ENCODE results near the gene DGKH.

DGKH gene

DNA sequence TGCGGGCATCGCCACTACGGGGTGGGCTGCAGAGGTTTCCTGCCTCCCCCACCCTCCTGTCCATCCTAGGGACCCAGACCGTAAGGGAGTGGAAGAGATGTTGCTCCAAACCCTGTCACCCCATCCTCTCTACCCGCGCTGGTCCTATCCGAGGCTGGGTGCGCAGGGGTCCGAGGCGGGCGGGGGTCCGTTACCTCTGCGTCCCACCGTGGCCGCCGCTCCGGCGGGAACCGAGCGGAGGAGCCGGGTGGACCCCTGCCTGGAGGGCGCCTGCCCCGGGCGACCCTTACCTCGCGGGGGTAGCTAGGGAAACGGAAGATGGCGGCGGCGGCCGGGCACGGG is at the start of gene DGKH:
Gene DGKH (plus strand): TSS at position 307 of the 342 bp plus-strand sequence. CDS start 126 bp downstream, outside the sequence.
- no peak for DNase-seq

GRCh38 chr13:42000846-42001245 is 47.6 kb upstream of the DGKH start:
- no peak for DNase-seq

- DNase-seq, result no peak
These were observed 46.9 kb upstream of the DGKH start for GRCh38 chr13:42001580-42001979.

DNA sequence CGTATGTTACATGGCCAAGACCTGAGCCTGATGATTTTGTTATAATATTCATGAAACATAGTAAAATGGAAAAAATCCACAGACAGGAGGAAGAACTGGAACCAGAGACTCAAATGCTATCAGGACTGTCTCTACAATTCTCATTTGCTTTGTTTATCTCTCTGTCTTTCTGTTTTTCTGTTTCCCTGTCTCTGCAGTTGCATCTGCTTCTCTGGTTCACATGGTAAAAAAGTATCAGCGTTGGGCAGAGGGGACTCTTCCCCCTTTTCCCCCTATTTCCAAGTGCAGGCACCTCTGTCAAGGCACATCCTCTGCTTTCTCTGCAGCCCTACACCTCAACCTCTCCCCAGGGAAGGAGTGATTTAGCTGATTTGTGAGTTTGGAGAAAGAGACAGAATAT is 46.4 kb upstream of the DGKH start:
- no peak for DNase-seq

DNA sequence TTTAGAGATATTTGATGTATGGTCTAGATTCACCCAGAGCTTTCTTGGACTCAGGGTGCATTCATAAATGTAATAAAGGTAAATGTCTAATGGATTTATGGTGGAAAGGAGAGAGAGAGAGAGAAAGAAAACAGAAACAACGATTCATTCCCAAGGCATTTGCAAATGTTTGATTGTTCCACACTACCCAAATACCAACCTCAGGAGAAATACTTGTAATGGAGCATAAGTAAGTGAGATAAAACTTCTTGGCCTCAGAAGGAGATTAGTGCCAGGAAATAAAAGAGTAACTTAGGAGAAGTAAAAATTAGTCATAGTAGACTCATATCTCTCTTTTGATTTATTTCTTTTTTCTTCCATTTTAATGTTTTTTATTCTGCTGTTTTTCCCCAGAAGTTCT is 40.6 kb upstream of the DGKH start:
- DNase-seq, result no peak

GRCh38 chr13:42009057-42009456 is 39.4 kb upstream of the DGKH start:
- DNase-seq, result no peak

GRCh38 chr13:42011601-42012350 is 36.7 kb upstream of the DGKH start:
- DNase-seq, result no peak

DNA sequence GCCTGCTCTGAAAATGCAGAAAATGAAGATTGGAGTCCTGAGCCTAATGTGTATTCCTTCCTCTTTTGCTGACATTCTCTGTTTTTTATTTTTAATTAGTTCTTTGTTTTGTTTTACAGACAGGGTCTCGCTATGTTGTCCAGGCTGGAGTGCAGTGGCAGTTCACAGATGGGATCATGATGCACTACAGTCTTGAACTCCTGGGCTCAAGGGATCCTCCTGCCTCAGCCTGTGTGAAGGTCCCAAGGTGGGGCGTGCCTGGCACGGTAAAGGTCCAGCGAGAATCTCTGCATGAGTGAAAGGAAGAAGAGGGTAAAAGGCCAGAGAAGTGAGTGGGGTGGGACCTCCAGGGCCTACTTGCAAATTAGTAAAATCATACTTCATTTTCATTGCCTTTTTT is 34.3 kb upstream of the DGKH start:
- DNase-seq, result no peak

DNA sequence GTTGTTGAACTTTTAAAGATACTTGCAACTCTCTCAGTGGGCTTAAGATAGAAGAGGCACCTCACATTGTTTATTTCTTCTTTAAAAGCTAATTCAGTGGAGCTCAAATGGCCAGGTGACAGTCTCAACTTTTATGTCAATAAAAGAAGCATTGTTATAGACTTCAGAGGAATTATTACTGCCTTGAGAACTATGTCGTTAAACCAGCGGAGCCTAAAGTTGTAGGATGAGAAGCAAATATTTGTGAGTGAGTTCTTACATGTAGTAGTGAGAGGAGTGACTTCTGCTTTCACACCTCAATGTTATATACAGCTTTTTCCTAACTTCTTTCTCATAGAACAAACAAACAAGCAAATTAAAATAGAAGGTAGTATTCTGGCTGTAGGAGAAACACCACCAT is 31.2 kb upstream of the DGKH start:
- no peak for DNase-seq

DNA sequence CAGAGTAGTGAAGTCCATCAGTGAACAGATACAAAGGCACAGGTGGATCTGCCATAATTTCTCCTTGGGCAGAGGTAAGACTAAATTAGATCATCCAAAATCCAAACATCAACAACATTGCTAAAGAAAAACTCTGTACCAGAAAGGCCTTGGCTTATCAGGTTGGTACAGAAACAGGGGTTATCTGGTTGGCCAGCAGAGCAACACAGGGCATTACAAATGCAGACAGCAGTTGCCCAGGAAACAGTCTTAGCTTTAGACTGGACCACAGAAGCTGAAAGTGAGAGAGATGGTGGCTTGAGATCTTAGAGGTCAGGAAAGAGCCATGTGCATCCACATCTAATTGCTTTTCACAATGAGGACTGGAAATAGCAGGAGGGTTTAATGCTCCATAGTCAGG is 26.6 kb upstream of the DGKH start:
- DNase-seq, result no peak

DNA sequence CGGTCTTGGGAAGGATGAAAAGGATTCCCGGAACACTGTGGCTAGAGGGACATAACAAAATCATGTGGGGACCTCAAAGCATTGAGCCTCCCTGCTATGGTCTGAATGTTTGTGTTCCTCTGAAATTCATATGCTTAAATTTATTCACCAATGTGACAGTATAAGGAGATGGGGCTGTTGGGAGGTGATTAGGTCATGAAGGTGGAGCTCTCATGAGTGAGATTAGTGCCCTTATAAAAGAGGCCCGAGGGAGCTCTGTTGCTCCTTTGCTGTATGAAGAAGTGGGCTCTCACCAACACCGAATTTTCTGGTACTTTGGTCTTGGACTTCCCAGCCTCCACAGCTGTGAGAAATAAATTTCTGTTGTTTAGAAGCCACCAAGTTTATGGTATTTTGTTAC is 26.1 kb upstream of the DGKH start:
- no peak for DNase-seq

DNA sequence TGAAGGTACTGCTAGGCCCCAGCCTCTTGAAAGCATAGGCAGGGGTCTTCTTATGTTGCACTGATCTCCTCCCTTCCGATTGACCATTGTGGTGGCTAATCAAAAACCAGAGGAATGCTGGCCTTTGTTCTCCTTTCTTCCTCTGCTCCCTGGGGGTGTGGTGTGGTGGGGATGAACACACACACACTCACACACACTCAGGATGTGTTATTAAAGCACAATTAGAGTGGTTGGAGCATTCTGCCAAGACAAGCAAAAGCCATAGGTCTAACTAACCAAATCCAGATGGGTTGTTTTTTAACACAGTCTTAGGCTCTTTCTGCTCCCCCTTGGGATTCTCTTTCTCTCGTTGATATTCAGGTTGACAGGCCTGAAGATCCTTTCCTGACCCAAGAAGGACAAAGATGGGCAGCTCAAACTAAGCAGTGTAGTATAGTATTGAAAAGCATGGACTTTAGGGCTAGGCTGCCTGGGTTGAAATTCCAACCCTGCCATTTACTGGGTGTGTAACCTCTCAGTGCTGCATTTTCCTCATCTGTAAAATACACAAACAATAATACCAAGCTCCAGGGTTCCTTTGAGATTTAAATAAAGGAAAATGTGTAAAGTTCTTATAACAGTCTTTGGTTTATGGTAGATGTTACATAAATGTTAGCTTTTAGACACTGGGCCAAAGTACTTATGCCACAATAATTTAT is 25.5 kb upstream of the DGKH start:
- no peak for DNase-seq

DNA sequence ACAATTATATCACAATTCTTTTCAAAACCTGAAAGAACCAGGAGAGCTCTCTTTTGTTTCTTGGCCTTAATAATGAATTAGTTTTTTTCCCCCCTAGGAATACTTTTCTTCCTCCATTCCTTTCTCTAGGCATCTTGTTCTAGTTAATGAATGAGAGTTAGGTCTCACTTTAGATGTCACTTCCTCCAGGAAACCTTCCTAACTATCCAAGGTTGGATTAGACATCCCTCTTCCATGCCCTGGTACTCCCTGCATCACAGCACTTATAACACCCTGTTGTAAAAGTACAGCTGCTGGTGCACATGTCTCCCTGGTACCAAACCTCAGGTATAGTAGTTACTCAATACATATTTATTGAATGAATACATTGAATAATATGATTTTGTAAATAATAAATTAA is 21.2 kb upstream of the DGKH start:
- no peak for DNase-seq

- no peak for DNase-seq
These were observed 20.2 kb upstream of the DGKH start for GRCh38 chr13:42028113-42028799.

DNA sequence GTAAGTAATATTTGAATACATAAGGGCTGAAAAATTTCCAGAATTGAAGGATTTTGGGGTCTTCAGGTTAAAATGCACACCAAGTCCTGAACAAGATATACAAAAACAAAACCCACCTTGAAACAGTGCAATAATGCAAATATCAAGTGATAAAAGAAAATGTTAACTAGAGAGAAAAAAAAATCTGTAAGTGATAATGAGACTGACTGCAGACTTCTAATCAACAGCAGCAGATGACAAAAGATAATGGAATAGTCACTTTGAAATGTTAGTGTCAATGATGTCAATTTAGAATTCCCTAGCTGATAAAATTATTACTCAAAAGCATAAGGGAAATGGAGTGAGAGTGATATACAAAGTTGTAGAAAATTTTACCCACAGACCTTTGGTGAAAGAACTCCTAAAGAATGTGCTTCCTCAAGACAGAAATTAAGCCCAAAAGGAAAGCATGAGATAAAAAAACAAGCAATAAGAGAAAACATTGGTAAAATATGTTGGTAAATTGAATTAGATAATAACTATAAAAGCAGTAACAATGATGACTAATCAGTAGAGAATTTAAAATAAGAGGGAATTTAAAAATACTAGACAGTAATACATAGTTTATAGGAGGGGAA is 12.4 kb upstream of the DGKH start:
- no peak for DNase-seq

GRCh38 chr13:42036711-42037110 is 11.7 kb upstream of the DGKH start:
- no peak for DNase-seq

- DNase-seq, result no peak
These were observed 9.6 kb upstream of the DGKH start for GRCh38 chr13:42038661-42039456.

DNA sequence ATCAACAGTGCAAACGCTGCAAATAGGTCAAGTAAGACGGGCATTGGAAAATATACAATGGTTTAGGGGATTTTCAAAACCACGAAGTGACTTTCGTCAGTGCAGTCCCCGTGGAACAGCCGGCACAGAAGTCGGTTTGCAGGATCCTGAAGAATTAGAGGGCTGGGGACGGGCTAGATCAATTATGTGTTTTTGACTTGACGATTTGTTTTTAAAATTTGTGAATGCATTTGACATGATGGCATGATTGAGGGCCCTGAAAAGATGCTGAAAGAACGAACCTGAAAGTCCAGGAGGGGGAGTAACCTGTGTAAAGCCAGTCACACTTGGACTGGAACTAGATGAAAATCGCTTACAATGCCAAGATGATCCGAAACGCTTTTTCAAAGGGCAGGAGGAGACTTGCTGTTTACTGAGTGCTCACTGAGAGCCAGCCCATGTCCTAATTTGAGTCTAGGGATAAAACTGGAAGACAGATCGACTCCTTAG is 8.9 kb upstream of the DGKH start:
- DNase-seq, result no peak

DNA sequence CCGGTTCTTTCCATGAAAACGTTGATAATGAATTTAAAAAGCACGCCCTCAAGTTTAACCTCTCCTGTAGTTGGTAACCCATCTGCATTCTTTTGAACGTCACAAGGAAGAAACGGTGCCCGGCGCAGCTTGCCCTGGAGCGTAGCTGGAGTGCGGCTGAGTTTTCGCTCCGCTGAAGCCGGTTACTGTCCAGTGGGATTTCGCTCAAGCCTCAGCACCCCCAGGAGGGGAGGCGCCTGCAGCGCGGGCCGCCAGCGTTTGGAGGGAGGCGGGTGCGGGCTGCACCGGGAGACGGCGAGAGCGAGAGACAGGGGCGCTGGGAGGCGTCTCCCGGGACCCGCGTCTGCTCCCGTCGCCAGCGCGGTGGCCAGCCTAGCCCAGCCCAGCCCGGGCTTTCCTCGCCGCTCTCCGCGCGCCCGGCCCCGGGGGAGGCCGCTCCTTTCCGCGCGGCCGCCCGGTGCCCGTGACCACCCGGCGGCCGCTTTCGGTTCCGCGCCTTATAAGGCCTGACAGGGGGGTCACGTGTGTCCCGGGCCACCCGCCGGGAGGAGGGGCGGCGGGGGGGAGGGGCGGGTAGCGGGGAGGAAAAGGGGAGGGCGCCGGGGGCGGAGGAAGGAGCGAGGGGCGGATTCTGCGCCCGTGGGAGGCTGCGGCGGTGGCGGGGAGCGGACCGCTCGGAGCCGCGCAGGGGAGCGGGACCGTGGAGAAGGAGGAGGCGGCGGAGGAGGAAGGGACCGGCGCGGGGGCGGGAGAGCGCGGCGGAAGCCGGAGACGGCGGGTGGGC is 8.3 kb upstream of the DGKH start:
- no peak for DNase-seq

DNA sequence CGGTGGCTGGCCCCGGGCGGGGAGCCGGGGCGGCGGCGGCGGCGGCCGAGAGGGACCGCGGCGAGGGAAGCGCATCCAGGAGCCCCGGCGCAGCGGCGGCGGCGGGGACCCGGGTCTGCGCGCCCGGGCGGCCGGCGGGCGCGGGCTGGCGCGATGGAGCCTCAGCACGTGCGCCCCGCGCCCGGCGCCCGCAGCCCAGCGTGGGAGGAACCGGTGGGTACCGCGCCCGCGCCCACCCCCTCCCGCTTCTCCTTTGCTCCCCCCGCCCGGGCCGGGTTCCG is 7.8 kb upstream of the DGKH start:
- DNase-seq, result no peak

DNA sequence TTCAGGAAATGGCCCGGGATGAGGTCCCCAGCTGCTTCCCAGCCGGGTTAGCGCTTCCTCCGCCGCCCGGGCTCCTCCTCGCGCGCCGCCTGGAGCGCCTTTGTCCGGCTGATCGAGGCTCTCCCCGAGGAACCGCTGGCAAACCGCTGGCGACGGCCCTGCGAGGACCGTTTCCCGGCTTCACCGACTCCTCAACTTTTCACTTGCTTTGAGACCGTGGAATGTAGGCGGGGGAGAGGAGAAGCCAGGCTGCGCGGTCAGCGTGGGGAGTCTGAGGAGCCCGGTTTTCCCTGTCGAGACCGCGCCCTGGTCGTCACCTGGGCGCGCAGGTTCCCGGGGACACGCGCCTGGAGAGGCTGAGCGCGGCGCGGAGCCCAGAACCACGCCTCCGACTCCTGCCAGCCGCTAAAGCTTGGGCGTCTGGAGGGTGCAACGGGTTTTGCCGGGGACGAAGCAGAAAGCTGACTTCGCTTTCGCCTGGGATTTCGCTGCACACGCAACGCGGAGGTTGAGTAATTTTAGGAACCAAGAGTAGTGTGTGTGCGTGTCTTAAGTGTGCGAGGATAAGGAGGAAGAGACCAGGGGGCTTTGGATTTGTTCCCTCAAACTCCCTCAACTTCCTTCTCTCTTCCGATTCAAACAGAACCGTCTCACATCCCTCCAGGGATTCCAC is 7.3 kb upstream of the DGKH start:
- DNase-seq, result no peak

GRCh38 chr13:42041684-42042035 is 6.8 kb upstream of the DGKH start:
- no peak for DNase-seq

Data from NCI-H1417 treated with DMSO at 0.1 percent for 48 hours (cell line).